Neutrophil (primary cell): ENCODE results near the gene KRT72.

Experiments
- H3K27ac ChIP-seq: fragments of 200-600 bp; sonication (generic); 2 replicates; pipeline ENCODE4 v1.5.1; 2016; ENCODE audit warnings: mild to moderate bottlenecking, moderate library complexity
- H3K27me3 ChIP-seq: fragments of 200-600 bp; sonication (generic); 2 replicates; pipeline ENCODE4 v1.6.0; 2016; ENCODE audit warnings: mild to moderate bottlenecking
- H3K36me3 ChIP-seq: fragments of 200-600 bp; sonication (generic); 2 replicates; pipeline ENCODE4 v1.5.1; 2017
- H3K4me1 ChIP-seq, 2 experiments: fragments of 200-600 bp in 1 of 2; sonication (generic) in 1 of 2; 1 replicate in 1 of 2; 2 replicates in 1 of 2; pipeline versions ENCODE4 v1.5.1 to v1.6.1; 2013 to 2016; ENCODE audit warnings: low read depth in 1 of 2, low read length in 1 of 2, mild to moderate bottlenecking in 1 of 2, moderate library complexity in 1 of 2; ENCODE audit not compliant: control insufficient read depth in 1 of 2, insufficient read depth in 1 of 2
- H3K4me3 ChIP-seq, 2 experiments: fragments of 200-600 bp in 1 of 2; sonication (generic) in 1 of 2; 1 replicate in 1 of 2; 2 replicates in 1 of 2; pipeline ENCODE4 v1.5.1; 2013 to 2016; ENCODE audit warnings: low read depth in 1 of 2, low read length in 1 of 2, mild to moderate bottlenecking in 1 of 2, moderate library complexity in 1 of 2
- H3K9me3 ChIP-seq: fragments of 200-600 bp; sonication (generic); 2 replicates; pipeline ENCODE4 v1.5.1; 2016
- TF ChIP-seq, protein P1 (sequence below): fragments of 200-600 bp; sonication (generic); IDR thresholded peaks from 2 replicates; pipeline ENCODE4 v1.5.1; 2016; ENCODE audit warnings: antibody characterized with exemption

KRT72 gene

DNA sequence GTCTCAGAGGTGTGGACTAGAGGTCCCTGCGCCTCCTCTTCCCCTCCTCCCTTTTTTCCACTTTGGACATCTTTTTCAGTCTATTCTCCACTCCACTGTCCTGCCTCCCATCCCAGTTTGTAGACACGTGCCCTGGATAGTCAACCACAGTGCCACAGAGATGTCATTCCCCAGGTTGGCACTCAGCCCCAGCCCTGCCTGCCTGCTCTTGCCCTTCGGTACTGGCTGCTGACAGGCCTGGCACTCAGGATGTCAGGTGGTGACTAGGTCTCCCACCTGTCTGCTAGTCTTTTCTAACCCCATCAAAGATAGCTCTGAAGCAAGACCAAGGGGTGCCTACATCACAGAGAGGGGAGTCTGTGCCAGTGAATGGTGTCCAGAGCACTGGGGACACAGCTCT is 64.2 kb downstream of the KRT72 start:
- H3K9me3 ChIP-seq, result no peaks in the 10 kb centered on the region
- no peaks in the 10 kb centered on the region for H3K4me1 ChIP-seq
- no peak overlapping the region for H3K4me3 ChIP-seq
- no peaks in the 10 kb centered on the region for H3K36me3 ChIP-seq
- H3K27me3 ChIP-seq, result peaks cover 3% of the 10 kb centered on the region
- H3K27ac ChIP-seq, result no peak overlapping the region
- TF ChIP-seq, protein P1, sequence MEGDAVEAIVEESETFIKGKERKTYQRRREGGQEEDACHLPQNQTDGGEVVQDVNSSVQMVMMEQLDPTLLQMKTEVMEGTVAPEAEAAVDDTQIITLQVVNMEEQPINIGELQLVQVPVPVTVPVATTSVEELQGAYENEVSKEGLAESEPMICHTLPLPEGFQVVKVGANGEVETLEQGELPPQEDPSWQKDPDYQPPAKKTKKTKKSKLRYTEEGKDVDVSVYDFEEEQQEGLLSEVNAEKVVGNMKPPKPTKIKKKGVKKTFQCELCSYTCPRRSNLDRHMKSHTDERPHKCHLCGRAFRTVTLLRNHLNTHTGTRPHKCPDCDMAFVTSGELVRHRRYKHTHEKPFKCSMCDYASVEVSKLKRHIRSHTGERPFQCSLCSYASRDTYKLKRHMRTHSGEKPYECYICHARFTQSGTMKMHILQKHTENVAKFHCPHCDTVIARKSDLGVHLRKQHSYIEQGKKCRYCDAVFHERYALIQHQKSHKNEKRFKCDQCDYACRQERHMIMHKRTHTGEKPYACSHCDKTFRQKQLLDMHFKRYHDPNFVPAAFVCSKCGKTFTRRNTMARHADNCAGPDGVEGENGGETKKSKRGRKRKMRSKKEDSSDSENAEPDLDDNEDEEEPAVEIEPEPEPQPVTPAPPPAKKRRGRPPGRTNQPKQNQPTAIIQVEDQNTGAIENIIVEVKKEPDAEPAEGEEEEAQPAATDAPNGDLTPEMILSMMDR, result no peak
